HL-60 (cell line): ENCODE measurements around the gene PLEKHJ1.

Experiments used
- DNase-seq, 2 experiments: peaks; one replicate each; pipeline ENCODE4 v3.0.0-alpha.2; 2010 to 2020; ENCODE audit warnings: low read depth in 1 of 2, low spot score in 1 of 2
- H3K27ac ChIP-seq: fragments of 250-450 bp; sonication (Bioruptor Pico); replicated peaks from 2 replicates; pipeline ENCODE4 v1.5.1; 2020; ENCODE audit warnings: mild to moderate bottlenecking, moderate library complexity
- H3K27me3 ChIP-seq: fragments of 250-450 bp; sonication (Bioruptor Pico); 2 replicates; pipeline ENCODE4 v1.5.1; 2021; ENCODE audit warnings: mild to moderate bottlenecking, moderate library complexity; ENCODE audit not compliant: insufficient read depth, poor library complexity, severe bottlenecking
- H3K4me3 ChIP-seq: replicated peaks from 2 replicates; pipeline ENCODE4 v1.5.1; 2011; ENCODE audit warnings: mild to moderate bottlenecking, control low read depth, low read length; ENCODE audit not compliant: insufficient read depth
- GABPA ChIP-seq: IDR thresholded peaks from 2 replicates; pipeline ENCODE4 v1.6.1; 2012; ENCODE audit warnings: low read depth
- POLR2AphosphoS5 ChIP-seq: IDR thresholded peaks from 2 replicates; pipeline ENCODE4 v1.6.1; 2012; ENCODE audit warnings: low read depth
- SPI1 ChIP-seq: IDR thresholded peaks from 2 replicates; pipeline ENCODE4 v1.6.1; 2012; ENCODE audit warnings: low read depth, mild to moderate bottlenecking, borderline replicate concordance
- TF ChIP-seq, protein P1 (sequence below): IDR thresholded peaks from one replicate; pipeline ENCODE4 v1.5.1; 2011; ENCODE audit warnings: low read length, control low read depth, inconsistent platforms; ENCODE audit not compliant: insufficient read depth
- TF ChIP-seq, protein P2 (sequence below): IDR thresholded peaks from 2 replicates; pipeline ENCODE4 v1.6.1; 2012; ENCODE audit warnings: low read depth; ENCODE audit not compliant: insufficient replicate concordance

Gene PLEKHJ1

DNA sequence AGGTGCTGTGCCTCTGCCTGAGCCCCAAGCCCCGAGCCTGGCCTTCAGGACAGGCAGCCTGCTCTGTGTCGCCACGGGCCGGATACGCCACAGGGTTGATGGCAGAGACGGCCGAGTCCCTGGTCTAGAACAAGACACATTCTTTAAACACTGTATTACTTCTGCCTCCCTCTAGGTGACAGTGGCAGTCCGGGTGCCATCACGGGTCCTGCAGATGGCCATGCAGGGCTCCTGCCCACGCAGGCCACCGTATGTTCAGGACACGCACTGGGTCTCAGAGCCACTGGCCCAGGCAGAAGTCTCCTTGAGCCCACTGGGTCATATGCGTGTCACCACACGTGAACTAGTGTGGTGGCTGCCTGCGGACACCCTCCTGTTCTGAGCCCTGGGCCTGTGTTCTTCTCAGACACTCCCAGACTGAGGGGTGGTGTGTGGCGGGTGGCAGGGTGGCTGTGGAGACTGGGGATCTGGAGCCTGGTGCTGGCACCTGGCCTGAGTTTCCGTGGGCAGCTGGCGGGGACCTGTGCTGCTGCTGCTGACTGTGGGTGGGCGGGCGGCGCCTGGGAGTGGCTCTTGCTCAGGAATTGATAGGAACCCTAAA lies 4.4 kb downstream of the PLEKHJ1 start:
- H3K27ac ChIP-seq: no peak overlapping the region
- no peak overlapping the region for H3K4me3 ChIP-seq
- TF ChIP-seq, protein P1, sequence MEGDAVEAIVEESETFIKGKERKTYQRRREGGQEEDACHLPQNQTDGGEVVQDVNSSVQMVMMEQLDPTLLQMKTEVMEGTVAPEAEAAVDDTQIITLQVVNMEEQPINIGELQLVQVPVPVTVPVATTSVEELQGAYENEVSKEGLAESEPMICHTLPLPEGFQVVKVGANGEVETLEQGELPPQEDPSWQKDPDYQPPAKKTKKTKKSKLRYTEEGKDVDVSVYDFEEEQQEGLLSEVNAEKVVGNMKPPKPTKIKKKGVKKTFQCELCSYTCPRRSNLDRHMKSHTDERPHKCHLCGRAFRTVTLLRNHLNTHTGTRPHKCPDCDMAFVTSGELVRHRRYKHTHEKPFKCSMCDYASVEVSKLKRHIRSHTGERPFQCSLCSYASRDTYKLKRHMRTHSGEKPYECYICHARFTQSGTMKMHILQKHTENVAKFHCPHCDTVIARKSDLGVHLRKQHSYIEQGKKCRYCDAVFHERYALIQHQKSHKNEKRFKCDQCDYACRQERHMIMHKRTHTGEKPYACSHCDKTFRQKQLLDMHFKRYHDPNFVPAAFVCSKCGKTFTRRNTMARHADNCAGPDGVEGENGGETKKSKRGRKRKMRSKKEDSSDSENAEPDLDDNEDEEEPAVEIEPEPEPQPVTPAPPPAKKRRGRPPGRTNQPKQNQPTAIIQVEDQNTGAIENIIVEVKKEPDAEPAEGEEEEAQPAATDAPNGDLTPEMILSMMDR: peak; percentile 47
- TF ChIP-seq POLR2AphosphoS5 (peak; percentile 66; the same call in 1 of the 2 replicates), GABPA (no peak), SPI1 (no peak)
- TF ChIP-seq, protein P2, sequence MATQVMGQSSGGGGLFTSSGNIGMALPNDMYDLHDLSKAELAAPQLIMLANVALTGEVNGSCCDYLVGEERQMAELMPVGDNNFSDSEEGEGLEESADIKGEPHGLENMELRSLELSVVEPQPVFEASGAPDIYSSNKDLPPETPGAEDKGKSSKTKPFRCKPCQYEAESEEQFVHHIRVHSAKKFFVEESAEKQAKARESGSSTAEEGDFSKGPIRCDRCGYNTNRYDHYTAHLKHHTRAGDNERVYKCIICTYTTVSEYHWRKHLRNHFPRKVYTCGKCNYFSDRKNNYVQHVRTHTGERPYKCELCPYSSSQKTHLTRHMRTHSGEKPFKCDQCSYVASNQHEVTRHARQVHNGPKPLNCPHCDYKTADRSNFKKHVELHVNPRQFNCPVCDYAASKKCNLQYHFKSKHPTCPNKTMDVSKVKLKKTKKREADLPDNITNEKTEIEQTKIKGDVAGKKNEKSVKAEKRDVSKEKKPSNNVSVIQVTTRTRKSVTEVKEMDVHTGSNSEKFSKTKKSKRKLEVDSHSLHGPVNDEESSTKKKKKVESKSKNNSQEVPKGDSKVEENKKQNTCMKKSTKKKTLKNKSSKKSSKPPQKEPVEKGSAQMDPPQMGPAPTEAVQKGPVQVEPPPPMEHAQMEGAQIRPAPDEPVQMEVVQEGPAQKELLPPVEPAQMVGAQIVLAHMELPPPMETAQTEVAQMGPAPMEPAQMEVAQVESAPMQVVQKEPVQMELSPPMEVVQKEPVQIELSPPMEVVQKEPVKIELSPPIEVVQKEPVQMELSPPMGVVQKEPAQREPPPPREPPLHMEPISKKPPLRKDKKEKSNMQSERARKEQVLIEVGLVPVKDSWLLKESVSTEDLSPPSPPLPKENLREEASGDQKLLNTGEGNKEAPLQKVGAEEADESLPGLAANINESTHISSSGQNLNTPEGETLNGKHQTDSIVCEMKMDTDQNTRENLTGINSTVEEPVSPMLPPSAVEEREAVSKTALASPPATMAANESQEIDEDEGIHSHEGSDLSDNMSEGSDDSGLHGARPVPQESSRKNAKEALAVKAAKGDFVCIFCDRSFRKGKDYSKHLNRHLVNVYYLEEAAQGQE: no peak
- DNase-seq: peak in 1 of 2 experiments; percentile 42
- H3K27me3 ChIP-seq: no peaks in the 10 kb centered on the region

DNA sequence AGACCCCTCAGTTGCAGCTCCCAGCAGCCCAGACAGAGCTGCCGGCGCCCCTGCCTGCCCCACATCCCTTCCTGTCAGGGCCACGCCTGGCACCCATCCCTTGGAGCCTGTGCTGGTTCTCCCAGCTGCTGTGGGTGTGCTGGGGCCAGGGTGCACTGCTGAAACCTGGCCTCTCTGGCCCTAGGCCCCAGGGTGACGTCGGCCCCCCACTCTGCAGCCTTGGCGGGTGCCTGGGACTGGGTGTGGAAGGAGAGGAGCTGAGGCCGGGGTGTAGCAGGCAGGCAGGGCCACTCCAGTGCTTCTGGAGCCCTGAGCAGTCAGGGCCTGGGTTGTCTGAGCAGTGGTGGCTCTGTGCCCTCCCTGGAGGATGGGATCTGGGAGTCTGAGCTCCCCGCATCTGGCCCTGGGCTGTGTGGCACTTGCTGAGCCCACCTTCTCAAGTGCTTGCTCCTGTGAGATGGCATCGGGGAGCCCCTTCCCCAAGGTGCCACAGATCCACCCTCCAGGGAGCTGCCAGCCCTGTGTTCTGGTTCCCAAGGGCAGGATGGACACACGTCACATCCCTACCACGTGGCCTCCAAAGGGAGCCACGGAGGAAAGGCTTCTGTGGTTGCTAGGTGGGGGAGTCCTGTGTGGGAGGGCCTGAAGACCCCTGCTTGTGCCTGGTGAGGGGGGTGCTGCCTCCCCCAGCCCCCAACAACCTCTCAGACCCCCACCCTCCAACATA lies 5.2 kb downstream of the PLEKHJ1 start:
- TF ChIP-seq SPI1 (no peak), GABPA (no peak), POLR2AphosphoS5 (no peak; the same call in 1 of the 2 replicates)
- TF ChIP-seq, protein P2: no peak
- TF ChIP-seq, protein P1: no peak
- no peak for DNase-seq
- H3K4me3 ChIP-seq: no peak overlapping the region
- H3K27me3 ChIP-seq: no peaks in the 10 kb centered on the region
- H3K27ac ChIP-seq: no peak overlapping the region

DNA sequence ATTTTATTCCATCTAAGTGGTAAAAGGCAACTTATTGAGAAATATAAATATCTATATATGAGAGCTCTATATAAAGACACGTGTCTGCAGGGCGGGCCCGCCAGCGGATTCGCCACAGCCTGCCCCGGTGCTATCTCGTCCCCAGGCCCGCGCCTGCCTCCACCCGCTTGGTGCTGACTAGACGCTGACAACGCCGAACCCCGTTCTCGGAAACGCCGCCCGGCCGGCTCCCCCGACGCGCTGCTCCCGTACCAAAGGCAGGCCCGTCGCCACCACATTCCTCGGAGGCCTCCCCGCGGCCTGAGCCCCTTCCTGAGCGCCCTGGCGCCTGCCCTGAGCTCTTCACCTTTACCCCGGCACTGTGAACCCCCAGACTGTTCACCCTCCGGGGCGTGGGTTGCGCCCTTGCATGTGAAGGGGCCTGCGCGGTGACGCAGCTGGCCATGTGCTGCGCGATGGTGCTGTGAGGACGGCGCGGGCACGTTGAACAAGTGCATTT lies 6.0 kb downstream of the PLEKHJ1 start:
- Histone ChIP-seq H3K27ac (no peak overlapping the region), H3K4me3 (no peak overlapping the region), H3K27me3 (no peaks in the 10 kb centered on the region)
- DNase-seq: no peak
- TF ChIP-seq, protein P2: no peak
- TF ChIP-seq, protein P1: no peak
- TF ChIP-seq POLR2AphosphoS5: no peak; the same call in 1 of the 2 replicates
- no peak for TF ChIP-seq GABPA
- TF ChIP-seq SPI1: no peak
